HG02763 (cell line): ENCODE measurements around the gene IFNL1.
"Not testable (repeated sequence)": the region's sequence is repeated elsewhere in the genome, so short reads cannot be mapped to it uniquely, and the experiment has no call there.

Source experiments
- ATAC-seq: cut with Tn5 transposase; IDR thresholded peaks from one replicate; pipeline ENCODE4 v1.9.1; 2021; ENCODE audit warnings: mild to moderate bottlenecking, moderate library complexity; ENCODE audit not compliant: unreplicated experiment

Gene IFNL1

GRCh38 chr19:39270036-39270871, 26.0 kb upstream of the IFNL1 start:
- no peak for ATAC-seq

- ATAC-seq = not testable (repeated sequence)
Measured at GRCh38 chr19:39273859-39274258, 22.3 kb upstream of the IFNL1 start.

DNA sequence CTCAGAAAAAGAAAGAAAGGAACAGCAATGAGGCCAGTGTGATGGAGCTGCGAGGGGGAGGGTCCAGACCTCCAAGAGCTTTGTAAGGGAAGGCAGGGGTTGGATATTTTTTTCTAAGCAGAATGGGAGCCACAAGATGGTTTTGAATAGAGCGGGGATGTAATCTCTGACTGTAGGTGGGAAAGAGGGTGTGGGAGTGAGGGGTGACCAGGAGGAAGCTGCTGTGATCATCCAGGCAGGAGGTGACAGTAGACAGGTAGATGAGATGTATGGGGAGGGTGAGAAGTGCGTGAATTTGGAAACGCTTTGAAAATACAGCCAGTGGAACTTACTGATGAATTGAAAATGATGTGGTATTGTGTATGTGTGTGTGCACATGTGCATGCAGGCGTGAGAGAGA, 20.6 kb upstream of the IFNL1 start:
- ATAC-seq = no peak

DNA sequence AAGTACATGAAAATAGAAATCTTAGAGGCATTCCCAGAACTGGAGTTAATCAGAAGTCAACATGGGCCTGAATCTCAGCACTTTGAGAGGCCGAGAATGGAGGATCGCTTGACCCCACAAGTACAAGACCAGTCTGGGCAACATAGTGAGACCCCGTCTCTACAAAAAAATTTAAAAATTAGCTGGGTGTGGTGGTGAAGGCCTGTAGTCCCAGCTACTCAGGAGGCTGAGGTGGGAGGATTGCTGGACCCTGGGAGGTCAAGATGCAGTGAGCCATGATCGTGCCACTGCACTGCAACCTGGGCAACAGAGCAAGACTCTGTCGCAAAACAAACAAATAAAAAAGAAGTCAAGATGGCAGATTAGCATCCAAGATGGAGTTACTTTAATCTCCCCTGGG, 19.5 kb upstream of the IFNL1 start:
- no peak for ATAC-seq

- no peak for ATAC-seq
Measured at GRCh38 chr19:39277598-39277997, 18.6 kb upstream of the IFNL1 start.

- no peak for ATAC-seq
Measured at GRCh38 chr19:39282021-39282420, 14.2 kb upstream of the IFNL1 start.

DNA sequence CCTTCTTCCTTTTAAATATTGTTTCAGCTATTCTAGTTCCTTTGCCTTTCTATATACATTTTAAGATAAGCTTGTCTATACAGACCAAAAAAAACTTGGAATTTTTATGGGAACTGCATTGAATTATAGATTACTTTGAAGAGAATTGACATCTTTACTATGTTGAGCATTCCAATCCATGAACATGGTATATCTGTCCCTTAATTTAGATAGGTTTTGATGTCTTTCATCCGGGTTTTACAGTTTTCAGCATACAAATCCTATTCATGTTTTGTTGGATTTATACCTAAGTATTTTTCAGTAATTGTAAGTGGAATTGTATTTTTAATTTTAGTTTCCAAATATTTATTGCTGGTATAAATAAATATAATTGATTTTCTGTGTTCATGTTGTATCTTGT, 12.2 kb upstream of the IFNL1 start:
- ATAC-seq = no peak

GRCh38 chr19:39293394-39293793, 2.8 kb upstream of the IFNL1 start:
- ATAC-seq = no peak

DNA sequence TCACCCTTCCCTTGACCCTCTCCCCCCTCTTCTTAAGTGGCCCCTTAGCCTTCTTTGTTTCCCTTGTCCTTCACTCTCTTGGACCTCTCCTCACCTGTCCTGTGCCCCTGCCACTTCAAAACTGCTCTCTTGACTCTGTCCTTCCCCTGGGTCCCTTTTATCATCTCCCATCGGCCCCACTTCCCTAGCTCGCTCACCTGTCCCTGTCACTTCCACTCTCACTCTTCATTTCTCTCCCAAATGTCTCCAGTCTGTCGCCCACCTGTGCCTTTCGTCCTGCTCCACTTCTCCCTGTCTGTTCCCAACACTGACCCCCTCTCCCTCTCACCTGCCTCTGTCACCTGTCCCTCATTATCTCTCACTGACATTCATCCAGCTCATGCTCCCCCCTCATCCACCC, 699 bp downstream of the IFNL1 start:
- no peak for ATAC-seq

GRCh38 chr19:39297931-39298634, 1.9 kb downstream of the IFNL1 start:
- ATAC-seq = no peak

DNA sequence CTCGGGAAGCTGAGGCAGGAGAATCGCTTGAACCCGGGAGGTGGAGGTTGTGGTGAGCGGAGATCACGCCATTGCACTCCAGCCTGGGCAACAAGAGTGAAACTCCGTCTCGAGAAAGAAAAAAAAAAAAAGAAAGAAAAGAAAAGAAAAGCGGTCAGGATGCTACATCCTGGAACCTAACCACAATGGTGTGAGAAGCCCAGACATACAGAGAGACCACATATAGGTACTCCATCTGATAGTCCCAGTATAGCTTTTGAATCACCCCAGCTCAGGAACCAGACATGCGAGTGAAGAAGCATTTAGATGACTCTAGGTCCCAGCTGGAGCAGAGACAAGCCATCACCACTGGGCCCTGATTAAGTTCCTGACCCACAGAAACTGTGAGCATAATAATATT, 3.2 kb downstream of the IFNL1 start:
- ATAC-seq = no peak

GRCh38 chr19:39299832-39300231, 3.6 kb downstream of the IFNL1 start:
- ATAC-seq = no peak

DNA sequence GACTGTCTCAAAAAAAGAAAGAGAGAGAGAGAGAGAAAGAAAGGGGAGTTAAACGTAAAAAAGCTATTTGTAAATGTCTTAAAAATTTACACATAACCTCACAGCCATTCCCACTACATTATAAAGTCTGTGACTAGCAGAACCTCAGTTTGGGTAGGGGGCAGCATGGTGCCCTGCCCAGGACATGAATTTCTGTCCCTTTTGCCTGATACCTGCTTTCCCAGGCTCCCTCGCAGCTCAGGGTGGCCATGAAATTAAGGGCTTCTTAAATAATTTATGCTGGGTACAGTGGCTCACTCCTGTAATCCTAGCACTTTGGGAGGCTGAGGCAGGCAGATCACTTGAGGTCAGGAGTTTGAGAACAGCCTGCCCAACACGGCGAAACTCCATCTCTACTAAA, 4.8 kb downstream of the IFNL1 start:
- ATAC-seq = no peak

- ATAC-seq = no peak
Measured at GRCh38 chr19:39301562-39301961, 5.4 kb downstream of the IFNL1 start.

DNA sequence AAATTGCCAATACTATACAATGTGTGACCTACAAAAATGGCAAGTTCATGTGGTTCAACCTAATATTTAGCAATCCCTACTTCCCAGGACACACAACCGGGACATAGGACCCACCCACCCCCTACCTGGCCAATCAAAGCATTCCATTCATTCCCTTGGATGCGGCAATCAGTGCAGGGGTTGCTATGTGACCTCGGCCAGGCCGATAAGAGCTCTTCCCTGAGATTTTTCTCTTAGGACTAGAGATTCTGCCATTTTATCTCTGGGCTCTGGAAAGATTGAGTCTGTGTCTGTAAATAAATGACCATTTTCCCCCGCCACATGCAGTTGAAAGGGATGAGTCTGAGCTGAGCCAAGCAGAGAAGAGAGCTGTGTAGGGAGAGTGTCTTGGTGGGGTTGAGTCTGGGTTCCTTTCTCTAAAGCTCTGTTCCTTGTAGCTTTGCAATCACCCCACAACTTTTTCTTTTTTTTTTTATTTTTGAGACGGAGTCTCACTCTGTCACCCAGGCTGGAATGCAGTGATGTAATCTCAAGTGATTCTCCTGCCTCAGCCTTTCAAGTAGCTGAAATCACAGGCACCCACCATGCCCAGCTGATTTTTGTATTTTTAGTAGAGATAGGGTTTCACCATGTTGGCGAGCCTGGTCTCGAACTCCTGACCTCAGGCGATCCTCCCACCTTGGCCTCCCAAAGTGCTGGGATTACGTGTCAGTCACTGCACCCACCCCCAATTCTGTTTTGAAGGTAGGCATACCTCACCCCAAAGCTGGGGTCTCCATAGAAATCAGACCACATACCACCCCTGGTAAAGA, 7.4 kb downstream of the IFNL1 start:
- no peak for ATAC-seq

- ATAC-seq = no peak
Measured at GRCh38 chr19:39304185-39304513, 7.9 kb downstream of the IFNL1 start.

- no peak for ATAC-seq
Measured at GRCh38 chr19:39304701-39305571, 8.7 kb downstream of the IFNL1 start.

- no peak for ATAC-seq
Measured at GRCh38 chr19:39306075-39306474, 9.9 kb downstream of the IFNL1 start.

GRCh38 chr19:39307046-39307821, 11.0 kb downstream of the IFNL1 start:
- ATAC-seq = no peak
